HL-60 (cell line): ENCODE data around the gene SLC49A3.
A peak's percentile ranks its signal among the peaks of the same experiment; 100 is the strongest.
"Not testable (repeated sequence)": the region's sequence is repeated elsewhere in the genome, so short reads cannot be mapped to it uniquely, and the experiment has no call there.

Source experiments
- DNase-seq, 2 experiments: peaks; one replicate each; pipeline ENCODE4 v3.0.0-alpha.2; 2010 to 2020; ENCODE audit warnings: low read depth in 1 of 2, low spot score in 1 of 2
- H3K27ac ChIP-seq: fragments of 250-450 bp; sonication (Bioruptor Pico); replicated peaks from 2 replicates; pipeline ENCODE4 v1.5.1; 2020; ENCODE audit warnings: mild to moderate bottlenecking, moderate library complexity
- H3K27me3 ChIP-seq: fragments of 250-450 bp; sonication (Bioruptor Pico); 2 replicates; pipeline ENCODE4 v1.5.1; 2021; ENCODE audit warnings: mild to moderate bottlenecking, moderate library complexity; ENCODE audit not compliant: insufficient read depth, poor library complexity, severe bottlenecking
- H3K4me3 ChIP-seq: replicated peaks from 2 replicates; pipeline ENCODE4 v1.5.1; 2011; ENCODE audit warnings: mild to moderate bottlenecking, control low read depth, low read length; ENCODE audit not compliant: insufficient read depth
- CTCF ChIP-seq: IDR thresholded peaks from one replicate; pipeline ENCODE4 v1.5.1; 2011; ENCODE audit warnings: low read length, control low read depth, inconsistent platforms; ENCODE audit not compliant: insufficient read depth
- GABPA ChIP-seq: IDR thresholded peaks from 2 replicates; pipeline ENCODE4 v1.6.1; 2012; ENCODE audit warnings: low read depth
- POLR2AphosphoS5 ChIP-seq: IDR thresholded peaks from 2 replicates; pipeline ENCODE4 v1.6.1; 2012; ENCODE audit warnings: low read depth
- REST ChIP-seq: IDR thresholded peaks from 2 replicates; pipeline ENCODE4 v1.6.1; 2012; ENCODE audit warnings: low read depth; ENCODE audit not compliant: insufficient replicate concordance
- SPI1 ChIP-seq: IDR thresholded peaks from 2 replicates; pipeline ENCODE4 v1.6.1; 2012; ENCODE audit warnings: low read depth, mild to moderate bottlenecking, borderline replicate concordance

The SLC49A3 gene

GRCh38 chr4:707929-708630, 19.1 kb upstream of the SLC49A3 start:
- TF ChIP-seq CTCF (no peak), GABPA (no peak)
- no peak overlapping the region for H3K4me3 ChIP-seq
- DNase-seq, result no peak
- no peaks in the 10 kb centered on the region for H3K27me3 ChIP-seq
- no peak overlapping the region for H3K27ac ChIP-seq

GRCh38 chr4:706834-707598, 18.1 kb upstream of the SLC49A3 start:
- DNase-seq, result no peak
- Histone ChIP-seq H3K27ac (no peak overlapping the region), H3K27me3 (no peaks in the 10 kb centered on the region), H3K4me3 (no peak overlapping the region)
- no peak for TF ChIP-seq REST
- TF ChIP-seq CTCF, result no peak
- no peak for TF ChIP-seq GABPA
- no peak for TF ChIP-seq SPI1
- TF ChIP-seq POLR2AphosphoS5, result no peak

- Histone ChIP-seq H3K4me3 (peak overlapping the region; percentile 75), H3K27ac (peak overlapping the region; percentile 69)
- DNase-seq, H3K27me3 ChIP-seq: not testable (repeated sequence)
Measured at GRCh38 chr4:706083-706633, 17.2 kb upstream of the SLC49A3 start.

GRCh38 chr4:705278-706082, 16.5 kb upstream of the SLC49A3 start, which contains the start of gene PCGF3:
Gene PCGF3, plus strand, starts transcription at chr4:705832. Its CDS starts 27,849 bp downstream, at chr4:733681.
- Histone ChIP-seq H3K27me3 (no peaks in the 10 kb centered on the region), H3K27ac (peak within 1 kb of the TSS; percentile 69), H3K4me3 (peak within 1 kb of the TSS; percentile 75)
- no peak for TF ChIP-seq SPI1
- TF ChIP-seq GABPA, result no peak
- no peak for TF ChIP-seq CTCF
- TF ChIP-seq POLR2AphosphoS5, result no peak
- TF ChIP-seq REST, result no peak
- peak; percentile 85 to 92 for DNase-seq
